SU-DHL-6 (cell line): ENCODE data around the gene MAS1.

ENCODE experiments used
- CTCF ChIP-seq: fragments of 200-600 bp; sonication (generic); IDR thresholded peaks from one replicate; pipeline ENCODE4 v1.5.1; 2017; ENCODE audit warnings: antibody characterized with exemption, mild to moderate bottlenecking, low read length, moderate library complexity; ENCODE audit not compliant: insufficient read depth, poor library complexity, severe bottlenecking
- EZH2phosphoT487 ChIP-seq: fragments of 200-600 bp; sonication (generic), shearing (Covaris generic); conservative IDR thresholded peaks from 2 replicates; pipeline ENCODE4 v1.6.1; 2018; ENCODE audit warnings: mild to moderate bottlenecking, antibody characterized with exemption, low read length, moderate library complexity, mixed read lengths

GRCh38 chr6:159898519-159898918, 7.7 kb downstream of the MAS1 start:
- TF ChIP-seq CTCF: no peak
- no peak for TF ChIP-seq EZH2phosphoT487
